A549 (cell line): ENCODE data around the gene PIP5K1A.

Experiments used
- TP53 ChIP-seq: fragments of 250-450 bp; sonication (Bioruptor Pico); IDR thresholded peaks from 2 replicates; pipeline ENCODE4 v1.5.0; 2021; ENCODE audit warnings: mild to moderate bottlenecking, moderate library complexity
- TF ChIP-seq, protein P1 (sequence below): fragments of >200 bp; sonication (Bioruptor Twin); formaldehyde crosslinking; IDR thresholded peaks from 3 replicates; pipeline ENCODE4 v1.5.1; 2016

DNA sequence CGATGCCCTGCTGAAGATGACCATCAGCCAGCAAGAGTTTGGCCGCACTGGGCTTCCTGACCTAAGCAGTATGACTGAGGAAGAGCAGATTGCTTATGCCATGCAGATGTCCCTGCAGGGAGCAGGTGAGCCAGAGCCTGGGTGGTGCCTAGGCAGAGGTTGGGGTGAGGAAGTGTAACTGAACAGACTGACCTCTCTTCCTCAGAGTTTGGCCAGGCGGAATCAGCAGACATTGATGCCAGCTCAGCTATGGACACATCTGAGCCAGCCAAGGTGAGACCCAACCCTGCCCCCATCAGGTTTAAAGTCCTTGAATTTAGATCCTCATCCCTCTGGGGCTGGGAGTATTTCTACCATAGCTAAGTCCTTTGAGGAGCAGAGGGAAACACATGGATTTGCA lies 68.0 kb downstream of the PIP5K1A start:
- TF ChIP-seq TP53 (CRISPR knock-in tag) = no peak
- TF ChIP-seq, protein P1, sequence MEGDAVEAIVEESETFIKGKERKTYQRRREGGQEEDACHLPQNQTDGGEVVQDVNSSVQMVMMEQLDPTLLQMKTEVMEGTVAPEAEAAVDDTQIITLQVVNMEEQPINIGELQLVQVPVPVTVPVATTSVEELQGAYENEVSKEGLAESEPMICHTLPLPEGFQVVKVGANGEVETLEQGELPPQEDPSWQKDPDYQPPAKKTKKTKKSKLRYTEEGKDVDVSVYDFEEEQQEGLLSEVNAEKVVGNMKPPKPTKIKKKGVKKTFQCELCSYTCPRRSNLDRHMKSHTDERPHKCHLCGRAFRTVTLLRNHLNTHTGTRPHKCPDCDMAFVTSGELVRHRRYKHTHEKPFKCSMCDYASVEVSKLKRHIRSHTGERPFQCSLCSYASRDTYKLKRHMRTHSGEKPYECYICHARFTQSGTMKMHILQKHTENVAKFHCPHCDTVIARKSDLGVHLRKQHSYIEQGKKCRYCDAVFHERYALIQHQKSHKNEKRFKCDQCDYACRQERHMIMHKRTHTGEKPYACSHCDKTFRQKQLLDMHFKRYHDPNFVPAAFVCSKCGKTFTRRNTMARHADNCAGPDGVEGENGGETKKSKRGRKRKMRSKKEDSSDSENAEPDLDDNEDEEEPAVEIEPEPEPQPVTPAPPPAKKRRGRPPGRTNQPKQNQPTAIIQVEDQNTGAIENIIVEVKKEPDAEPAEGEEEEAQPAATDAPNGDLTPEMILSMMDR = no peak
